Measurements from ENCODE around the gene NPR3.
"Not testable (repeated sequence)": the region's sequence is repeated elsewhere in the genome, so short reads cannot be mapped to it uniquely, and the experiment has no call there.

NPR3 gene

GRCh38 chr5:32765266-32765665, 54.1 kb downstream of the NPR3 start:
- DNase-seq (ENCODE audit: low spot score), result no peak

- DNase-seq (ENCODE audit: low spot score), result no peak
Observed at GRCh38 chr5:32767948-32768467, 56.9 kb downstream of the NPR3 start.

GRCh38 chr5:32769711-32770110, 58.6 kb downstream of the NPR3 start:
- DNase-seq (ENCODE audit: low spot score), result no peak

GRCh38 chr5:32770444-32770843, 59.3 kb downstream of the NPR3 start:
- no peak for DNase-seq (ENCODE audit: low spot score)

GRCh38 chr5:32771037-32771436, 59.9 kb downstream of the NPR3 start:
- no peak for DNase-seq (ENCODE audit: low spot score)

GRCh38 chr5:32773944-32774343, 62.8 kb downstream of the NPR3 start:
- no peak for DNase-seq (ENCODE audit: low spot score)

GRCh38 chr5:32776200-32776599, 65.1 kb downstream of the NPR3 start:
- no peak for DNase-seq (ENCODE audit: low spot score)

- no peak for DNase-seq (ENCODE audit: low spot score)
Observed at GRCh38 chr5:32777222-32777621, 66.1 kb downstream of the NPR3 start.

- DNase-seq (ENCODE audit: low spot score), result no peak
Observed at GRCh38 chr5:32777733-32778132, 66.6 kb downstream of the NPR3 start.

GRCh38 chr5:32778403-32778802, 67.3 kb downstream of the NPR3 start:
- DNase-seq (ENCODE audit: low spot score), result no peak

GRCh38 chr5:32779754-32780415, 68.8 kb downstream of the NPR3 start:
- DNase-seq (ENCODE audit: low spot score), result no peak

GRCh38 chr5:32780508-32780919, 69.4 kb downstream of the NPR3 start:
- DNase-seq (ENCODE audit: low spot score), result no peak

GRCh38 chr5:32783661-32784060, 72.5 kb downstream of the NPR3 start:
- no peak for DNase-seq (ENCODE audit: low spot score)

GRCh38 chr5:32785611-32786254, 74.6 kb downstream of the NPR3 start:
- DNase-seq (ENCODE audit: low spot score), result no peak

- no peak for DNase-seq (ENCODE audit: low spot score)
Observed at GRCh38 chr5:32786311-32786710, 75.2 kb downstream of the NPR3 start.

- no peak for DNase-seq (ENCODE audit: low spot score)
Observed at GRCh38 chr5:32790411-32790951, 79.4 kb downstream of the NPR3 start.

- DNase-seq (ENCODE audit: low spot score), result no peak
Observed at GRCh38 chr5:32791536-32792243, 80.6 kb downstream of the NPR3 start.

- DNase-seq (ENCODE audit: low spot score), result no peak
Observed at GRCh38 chr5:32794086-32794485, 83.0 kb downstream of the NPR3 start.

- no peak for DNase-seq (ENCODE audit: low spot score)
Observed at GRCh38 chr5:32802764-32803163, 91.6 kb downstream of the NPR3 start.

- no peak for DNase-seq (ENCODE audit: low spot score)
Observed at GRCh38 chr5:32803656-32804055, 92.5 kb downstream of the NPR3 start.

GRCh38 chr5:32805462-32805861, 94.3 kb downstream of the NPR3 start:
- DNase-seq (ENCODE audit: low spot score), result not testable (repeated sequence)

GRCh38 chr5:32805971-32806638, 95.0 kb downstream of the NPR3 start:
- no peak for DNase-seq (ENCODE audit: low spot score)

Measured in putamen (tissue), 1 donor.